ENCODE measurements around the gene ID3. TPM values are rescaled to one million over a fixed set of nuclear protein-coding genes. Genes with fewer than 3 reads are reported as not detected.

The ID3 gene
- total and polyA plus RNA-seq, 2 of the 8 experiments (the other 6 are each of a cell fraction or from before 2014, with no cell fraction given), result 240 to 304 TPM

DNA sequence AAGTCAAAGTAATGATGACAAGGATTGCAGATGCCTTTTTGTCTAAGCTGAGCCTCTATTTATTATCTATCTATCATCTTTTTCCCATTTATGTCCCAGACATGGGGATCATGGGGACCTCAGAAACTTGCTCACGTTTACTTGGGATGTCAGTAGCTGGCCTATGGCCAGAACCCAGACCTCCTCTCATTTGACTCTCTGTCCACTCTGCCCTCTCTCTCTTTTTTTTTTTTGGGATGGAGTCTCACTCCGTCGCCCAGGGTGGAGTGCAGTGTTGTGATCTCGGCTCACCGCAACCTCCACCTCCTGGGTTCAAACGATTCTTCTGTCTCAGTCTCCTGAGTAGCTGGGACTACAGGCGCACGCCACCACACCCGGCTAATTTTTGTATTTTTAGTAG, 3.7 kb upstream of the ID3 start (continued):
- TF ChIP-seq, protein P1, sequence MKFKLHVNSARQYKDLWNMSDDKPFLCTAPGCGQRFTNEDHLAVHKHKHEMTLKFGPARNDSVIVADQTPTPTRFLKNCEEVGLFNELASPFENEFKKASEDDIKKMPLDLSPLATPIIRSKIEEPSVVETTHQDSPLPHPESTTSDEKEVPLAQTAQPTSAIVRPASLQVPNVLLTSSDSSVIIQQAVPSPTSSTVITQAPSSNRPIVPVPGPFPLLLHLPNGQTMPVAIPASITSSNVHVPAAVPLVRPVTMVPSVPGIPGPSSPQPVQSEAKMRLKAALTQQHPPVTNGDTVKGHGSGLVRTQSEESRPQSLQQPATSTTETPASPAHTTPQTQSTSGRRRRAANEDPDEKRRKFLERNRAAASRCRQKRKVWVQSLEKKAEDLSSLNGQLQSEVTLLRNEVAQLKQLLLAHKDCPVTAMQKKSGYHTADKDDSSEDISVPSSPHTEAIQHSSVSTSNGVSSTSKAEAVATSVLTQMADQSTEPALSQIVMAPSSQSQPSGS (IDR thresholded peaks at IDR 0.05; ENCODE audit: low read length), result no peak
- TF ChIP-seq RNF2 (IDR thresholded peaks at IDR 0.05; ENCODE audit: borderline replicate concordance, low read depth, low read length, missing control alignments, poor library complexity, severe bottlenecking), result no peak
- TF ChIP-seq BACH1 (IDR thresholded peaks at IDR 0.05; ENCODE audit: low read length), result no peak
- no peak for TF ChIP-seq HDAC6 (IDR thresholded peaks at IDR 0.05; ENCODE audit: low read depth, low read length)
- no peak for TF ChIP-seq TCF12 (IDR thresholded peaks at IDR 0.05; ENCODE audit: low read depth, low read length)
- no peak for TF ChIP-seq EP300 (IDR thresholded peaks at IDR 0.05; ENCODE audit: borderline replicate concordance in 1 of 2, low read depth in 2 of 2, low read length in 2 of 2)

Measured in H1 (cell line).